22Rv1 (cell line): ENCODE data around the gene EAPP.

ENCODE experiments used
- ZFX ChIP-seq: fragments of 450-650 bp; IDR thresholded peaks from 2 replicates; pipeline ENCODE4 v1.6.1; 2017; ENCODE audit warnings: antibody characterized with exemption, borderline replicate concordance
- TF ChIP-seq, protein P1 (sequence below): fragments of 450-650 bp; IDR thresholded peaks from 2 replicates; pipeline ENCODE4 v1.5.1; 2017; ENCODE audit warnings: mild to moderate bottlenecking

DNA sequence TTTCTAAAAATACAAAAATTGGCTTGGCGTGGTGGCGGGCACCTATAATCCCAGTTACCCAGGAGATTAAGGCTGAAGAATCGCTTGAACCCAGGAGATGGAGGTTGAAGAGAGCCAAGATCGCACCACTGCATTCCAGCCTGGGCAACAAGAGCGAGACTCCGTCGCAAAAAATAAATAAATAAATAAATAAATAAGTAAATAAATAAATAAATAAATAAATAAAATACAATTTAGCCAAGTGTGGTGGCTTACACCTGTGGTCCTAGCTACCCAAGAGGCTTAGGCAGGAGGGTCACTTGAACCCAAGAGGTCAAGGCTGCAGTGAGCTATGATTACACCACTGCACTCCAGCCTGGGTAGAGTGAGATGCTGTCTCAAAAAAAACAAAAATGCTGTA, 51.0 kb downstream of the EAPP start:
- TF ChIP-seq, protein P1, sequence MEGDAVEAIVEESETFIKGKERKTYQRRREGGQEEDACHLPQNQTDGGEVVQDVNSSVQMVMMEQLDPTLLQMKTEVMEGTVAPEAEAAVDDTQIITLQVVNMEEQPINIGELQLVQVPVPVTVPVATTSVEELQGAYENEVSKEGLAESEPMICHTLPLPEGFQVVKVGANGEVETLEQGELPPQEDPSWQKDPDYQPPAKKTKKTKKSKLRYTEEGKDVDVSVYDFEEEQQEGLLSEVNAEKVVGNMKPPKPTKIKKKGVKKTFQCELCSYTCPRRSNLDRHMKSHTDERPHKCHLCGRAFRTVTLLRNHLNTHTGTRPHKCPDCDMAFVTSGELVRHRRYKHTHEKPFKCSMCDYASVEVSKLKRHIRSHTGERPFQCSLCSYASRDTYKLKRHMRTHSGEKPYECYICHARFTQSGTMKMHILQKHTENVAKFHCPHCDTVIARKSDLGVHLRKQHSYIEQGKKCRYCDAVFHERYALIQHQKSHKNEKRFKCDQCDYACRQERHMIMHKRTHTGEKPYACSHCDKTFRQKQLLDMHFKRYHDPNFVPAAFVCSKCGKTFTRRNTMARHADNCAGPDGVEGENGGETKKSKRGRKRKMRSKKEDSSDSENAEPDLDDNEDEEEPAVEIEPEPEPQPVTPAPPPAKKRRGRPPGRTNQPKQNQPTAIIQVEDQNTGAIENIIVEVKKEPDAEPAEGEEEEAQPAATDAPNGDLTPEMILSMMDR = no peak
- TF ChIP-seq ZFX = no peak
